ENCODE data around the gene ZNF467.

The ZNF467 gene

DNA sequence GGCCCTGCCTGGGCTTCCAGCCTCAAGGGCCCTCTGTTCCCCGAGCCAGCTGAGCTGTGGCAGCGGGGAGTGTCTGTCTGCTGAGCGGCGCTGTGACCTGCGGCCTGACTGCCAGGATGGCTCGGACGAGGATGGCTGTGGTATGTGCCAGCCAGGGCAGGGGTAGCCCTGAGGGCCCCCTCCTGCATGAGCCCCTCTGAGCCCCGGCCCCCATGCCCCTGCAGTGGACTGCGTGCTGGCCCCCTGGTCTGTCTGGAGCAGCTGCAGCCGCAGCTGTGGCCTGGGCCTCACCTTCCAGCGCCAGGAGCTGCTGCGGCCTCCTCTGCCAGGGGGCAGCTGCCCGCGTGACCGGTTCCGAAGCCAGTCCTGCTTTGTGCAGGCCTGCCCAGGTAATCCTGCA lies 28.4 kb upstream of the ZNF467 start:
- WGBS: 87% methylated on average over 16 of the region's 16 CpGs
- no peaks in the 10 kb centered on the region for H3K9me3 ChIP-seq (ENCODE audit: control insufficient read depth, low read length)
- H3K79me1 ChIP-seq (replicated peaks; ENCODE audit: low read length, poor library complexity, severe bottlenecking): no peaks in the 10 kb centered on the region

GRCh38 chr7:149801002-149801566 lies 27.7 kb upstream of the ZNF467 start:
- Histone ChIP-seq H3K36me3 (ENCODE audit: control insufficient read depth in 1 of 2, insufficient read depth in 2 of 2, low read depth in 1 of 2, low read length in 2 of 2) (no peaks in the 10 kb centered on the region), H2BK120ac (ENCODE audit: low read depth, low read length) (no peak overlapping the region), H3K18ac (ENCODE audit: low read depth in 1 of 2, low read length in 2 of 2) (no peak overlapping the region), H3K4me2 (ENCODE audit: low read length, poor library complexity, severe bottlenecking) (no peak overlapping the region), H3K4ac (ENCODE audit: low read depth in 1 of 2, low read length in 2 of 2) (no peak overlapping the region), H4K8ac (ENCODE audit: low read length) (no peak overlapping the region), H2BK15ac (ENCODE audit: low read depth, poor library complexity, severe bottlenecking) (no peak overlapping the region), H3K27me3 (ENCODE audit: control insufficient read depth in 1 of 2, insufficient read depth in 1 of 2, low read length in 2 of 2) (peaks cover 24 to 41% of the 10 kb centered on the region in 2 experiments), H2BK5ac (ENCODE audit: low read depth, low read length, poor library complexity, severe bottlenecking) (no peak overlapping the region), H3K4me3 (ENCODE audit: insufficient read depth in 1 of 2, low read depth in 1 of 2, low read length in 2 of 2) (no peak overlapping the region), H3K14ac (ENCODE audit: low read length in 2 of 2) (no peak overlapping the region), H2AK5ac (ENCODE audit: low read length, severe bottlenecking) (no peak overlapping the region), H2BK12ac (ENCODE audit: low read length in 2 of 2) (no peak overlapping the region), H3K27ac (ENCODE audit: low read length, poor library complexity, severe bottlenecking) (no peak overlapping the region), H4K91ac (ENCODE audit: low read length) (no peak overlapping the region), H3K4me1 (ENCODE audit: control insufficient read depth, insufficient read depth, low read depth, low read length) (peaks cover 3% of the 10 kb centered on the region), H3K23ac (ENCODE audit: low read length in 2 of 2) (no peak overlapping the region), H3K79me1 (replicated peaks; ENCODE audit: low read length, poor library complexity, severe bottlenecking) (no peaks in the 10 kb centered on the region), H3K9ac (ENCODE audit: low read length) (no peak overlapping the region), H2AFZ (ENCODE audit: low read depth, low read length) (no peak overlapping the region), H3K9me3 (ENCODE audit: control insufficient read depth, low read length) (no peaks in the 10 kb centered on the region)
- 95% methylated on average over 2 of the region's 2 CpGs for WGBS
- DNase-seq: no peak

More for the DNA sequence above, 28.4 kb upstream of the ZNF467 start:
- H3K4ac ChIP-seq (ENCODE audit: low read depth in 1 of 2, low read length in 2 of 2): no peak overlapping the region
- no peak overlapping the region for H4K91ac ChIP-seq (ENCODE audit: low read length)
- no peak overlapping the region for H3K9ac ChIP-seq (ENCODE audit: low read length)
- H2AFZ ChIP-seq (ENCODE audit: low read depth, low read length): no peak overlapping the region
- no peak overlapping the region for H3K4me3 ChIP-seq (ENCODE audit: insufficient read depth in 1 of 2, low read depth in 1 of 2, low read length in 2 of 2)
- peaks cover 26 to 36% of the 10 kb centered on the region in 2 experiments for H3K27me3 ChIP-seq (ENCODE audit: control insufficient read depth in 1 of 2, insufficient read depth in 1 of 2, low read length in 2 of 2)
- H2BK120ac ChIP-seq (ENCODE audit: low read depth, low read length): no peak overlapping the region
- no peak overlapping the region for H3K27ac ChIP-seq (ENCODE audit: low read length, poor library complexity, severe bottlenecking)
- H2AK5ac ChIP-seq (ENCODE audit: low read length, severe bottlenecking): no peak overlapping the region
- no peaks in the 10 kb centered on the region for H3K36me3 ChIP-seq (ENCODE audit: control insufficient read depth in 1 of 2, insufficient read depth in 2 of 2, low read depth in 1 of 2, low read length in 2 of 2)
- H3K14ac ChIP-seq (ENCODE audit: low read length in 2 of 2): no peak overlapping the region
- H4K8ac ChIP-seq (ENCODE audit: low read length): no peak overlapping the region
- no peak overlapping the region for H3K18ac ChIP-seq (ENCODE audit: low read depth in 1 of 2, low read length in 2 of 2)
- H2BK5ac ChIP-seq (ENCODE audit: low read depth, low read length, poor library complexity, severe bottlenecking): no peak overlapping the region
- peaks cover 3% of the 10 kb centered on the region for H3K4me1 ChIP-seq (ENCODE audit: control insufficient read depth, insufficient read depth, low read depth, low read length)
- no peak overlapping the region for H3K4me2 ChIP-seq (ENCODE audit: low read length, poor library complexity, severe bottlenecking)
- H3K23ac ChIP-seq (ENCODE audit: low read length in 2 of 2): no peak overlapping the region
- no peak for DNase-seq
- H2BK12ac ChIP-seq (ENCODE audit: low read length in 2 of 2): no peak overlapping the region
- no peak overlapping the region for H2BK15ac ChIP-seq (ENCODE audit: low read depth, poor library complexity, severe bottlenecking)

GRCh38 chr7:149800169-149800555 lies 26.8 kb upstream of the ZNF467 start:
- no peaks in the 10 kb centered on the region for H3K9me3 ChIP-seq (ENCODE audit: control insufficient read depth, low read length)
- no peak overlapping the region for H3K27ac ChIP-seq (ENCODE audit: low read length, poor library complexity, severe bottlenecking)
- H2BK12ac ChIP-seq (ENCODE audit: low read length in 2 of 2): no peak overlapping the region
- H3K4ac ChIP-seq (ENCODE audit: low read depth in 1 of 2, low read length in 2 of 2): no peak overlapping the region
- no peak overlapping the region for H2AFZ ChIP-seq (ENCODE audit: low read depth, low read length)
- H3K4me3 ChIP-seq (ENCODE audit: insufficient read depth in 1 of 2, low read depth in 1 of 2, low read length in 2 of 2): peak overlapping the region in 1 of 2 experiments; percentile 30
- H2BK5ac ChIP-seq (ENCODE audit: low read depth, low read length, poor library complexity, severe bottlenecking): no peak overlapping the region
- H3K4me1 ChIP-seq (ENCODE audit: control insufficient read depth, insufficient read depth, low read depth, low read length): peaks cover 3% of the 10 kb centered on the region
- no peaks in the 10 kb centered on the region for H3K79me1 ChIP-seq (replicated peaks; ENCODE audit: low read length, poor library complexity, severe bottlenecking)
- H3K27me3 ChIP-seq (ENCODE audit: control insufficient read depth in 1 of 2, insufficient read depth in 1 of 2, low read length in 2 of 2): peaks cover 27 to 37% of the 10 kb centered on the region in 2 experiments
- no peak overlapping the region for H2AK5ac ChIP-seq (ENCODE audit: low read length, severe bottlenecking)
- H3K23ac ChIP-seq (ENCODE audit: low read length in 2 of 2): no peak overlapping the region
- no peak overlapping the region for H3K4me2 ChIP-seq (ENCODE audit: low read length, poor library complexity, severe bottlenecking)
- no peak overlapping the region for H4K91ac ChIP-seq (ENCODE audit: low read length)
- H3K14ac ChIP-seq (ENCODE audit: low read length in 2 of 2): no peak overlapping the region
- no peaks in the 10 kb centered on the region for H3K36me3 ChIP-seq (ENCODE audit: control insufficient read depth in 1 of 2, insufficient read depth in 2 of 2, low read depth in 1 of 2, low read length in 2 of 2)
- no peak overlapping the region for H4K8ac ChIP-seq (ENCODE audit: low read length)
- H2BK120ac ChIP-seq (ENCODE audit: low read depth, low read length): no peak overlapping the region
- no peak for DNase-seq
- H3K9ac ChIP-seq (ENCODE audit: low read length): no peak overlapping the region
- no peak overlapping the region for H2BK15ac ChIP-seq (ENCODE audit: low read depth, poor library complexity, severe bottlenecking)
- H3K18ac ChIP-seq (ENCODE audit: low read depth in 1 of 2, low read length in 2 of 2): no peak overlapping the region
- 91% methylated on average over 13 of the region's 13 CpGs for WGBS

DNA sequence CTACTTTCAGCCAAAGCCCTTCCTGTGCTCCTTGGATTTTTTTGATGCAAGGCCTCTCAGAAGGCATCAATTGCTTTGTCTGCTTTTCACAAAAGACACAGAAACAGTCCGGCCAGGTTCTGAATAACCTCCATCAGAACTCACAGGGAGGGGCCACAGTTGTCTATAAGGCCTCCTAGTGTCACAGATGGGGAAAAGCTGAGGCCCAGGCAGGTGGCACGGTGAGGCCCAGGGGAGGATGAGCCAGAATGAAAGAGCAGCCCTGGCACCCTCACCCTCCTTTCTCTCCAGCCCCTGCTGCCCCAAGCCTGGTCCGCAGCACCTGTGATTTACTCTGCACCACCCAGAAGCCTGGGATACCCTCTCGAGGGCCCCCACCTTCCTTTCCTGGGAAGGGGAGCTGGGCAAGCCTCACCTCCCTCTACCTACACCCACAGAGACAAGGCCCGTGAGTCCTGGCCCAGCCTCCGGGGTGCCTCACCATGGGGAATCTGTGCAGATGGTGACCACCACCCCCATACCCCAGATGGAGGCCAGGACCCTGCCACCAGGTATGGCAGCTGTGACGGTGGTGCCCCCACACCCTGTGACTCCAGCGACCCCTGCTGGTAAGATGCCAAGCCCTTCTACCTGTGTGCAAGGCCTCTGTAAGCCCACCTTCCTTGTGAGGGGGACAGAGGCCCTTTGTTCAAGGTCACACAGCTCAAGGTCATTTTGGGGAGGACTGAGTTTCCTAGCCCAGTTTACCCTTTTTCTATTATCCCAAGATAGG lies 26.2 kb upstream of the ZNF467 start:
- H3K4me2 ChIP-seq (ENCODE audit: low read length, poor library complexity, severe bottlenecking): no peak overlapping the region
- H3K27me3 ChIP-seq (ENCODE audit: control insufficient read depth in 1 of 2, insufficient read depth in 1 of 2, low read length in 2 of 2): peaks cover 29 to 38% of the 10 kb centered on the region in 2 experiments
- WGBS: 63% methylated on average over 8 of the region's 8 CpGs
- H3K4ac ChIP-seq (ENCODE audit: low read depth in 1 of 2, low read length in 2 of 2): no peak overlapping the region
- no peak overlapping the region for H2BK12ac ChIP-seq (ENCODE audit: low read length in 2 of 2)
- no peaks in the 10 kb centered on the region for H3K9me3 ChIP-seq (ENCODE audit: control insufficient read depth, low read length)
- no peak overlapping the region for H2BK120ac ChIP-seq (ENCODE audit: low read depth, low read length)
- H3K79me1 ChIP-seq (replicated peaks; ENCODE audit: low read length, poor library complexity, severe bottlenecking): no peaks in the 10 kb centered on the region
- H3K23ac ChIP-seq (ENCODE audit: low read length in 2 of 2): no peak overlapping the region
- H2AK5ac ChIP-seq (ENCODE audit: low read length, severe bottlenecking): no peak overlapping the region
- no peak overlapping the region for H2BK15ac ChIP-seq (ENCODE audit: low read depth, poor library complexity, severe bottlenecking)
- no peak overlapping the region for H3K4me3 ChIP-seq (ENCODE audit: insufficient read depth in 1 of 2, low read depth in 1 of 2, low read length in 2 of 2)
- DNase-seq: no peak
- peaks cover 3% of the 10 kb centered on the region for H3K4me1 ChIP-seq (ENCODE audit: control insufficient read depth, insufficient read depth, low read depth, low read length)
- H3K36me3 ChIP-seq (ENCODE audit: control insufficient read depth in 1 of 2, insufficient read depth in 2 of 2, low read depth in 1 of 2, low read length in 2 of 2): no peaks in the 10 kb centered on the region
- no peak overlapping the region for H4K91ac ChIP-seq (ENCODE audit: low read length)
- no peak overlapping the region for H3K27ac ChIP-seq (ENCODE audit: low read length, poor library complexity, severe bottlenecking)
- H2BK5ac ChIP-seq (ENCODE audit: low read depth, low read length, poor library complexity, severe bottlenecking): no peak overlapping the region
- no peak overlapping the region for H3K18ac ChIP-seq (ENCODE audit: low read depth in 1 of 2, low read length in 2 of 2)
- no peak overlapping the region for H4K8ac ChIP-seq (ENCODE audit: low read length)
- no peak overlapping the region for H3K14ac ChIP-seq (ENCODE audit: low read length in 2 of 2)
- no peak overlapping the region for H3K9ac ChIP-seq (ENCODE audit: low read length)
- no peak overlapping the region for H2AFZ ChIP-seq (ENCODE audit: low read depth, low read length)
